Neural progenitor cell (in vitro differentiated cells): ENCODE data around the gene POLN. TPM values are rescaled to one million over a fixed set of nuclear protein-coding genes. Genes with fewer than 3 reads are reported as not detected.
"Not testable (repeated sequence)": the region's sequence is repeated elsewhere in the genome, so short reads cannot be mapped to it uniquely, and the experiment has no call there.

Source experiments
- DNase-seq: peaks from one replicate; pipeline ENCODE4 v3.0.0-alpha.2; 2016; ENCODE audit warnings: low spot score
- H2AFZ ChIP-seq: fragments of 200-600 bp; sonication (generic); replicated peaks from 2 replicates; pipeline ENCODE4 v1.6.1; 2016; ENCODE audit warnings: antibody characterized with exemption
- H3F3A ChIP-seq: fragments of 200-600 bp; sonication (generic); 2 replicates; pipeline ENCODE4 v1.6.1; 2016; ENCODE audit warnings: antibody characterized with exemption, low read depth
- H3K27ac ChIP-seq: fragments of 200-600 bp; sonication (generic); 2 replicates; pipeline ENCODE4 v1.5.1; 2016; ENCODE audit warnings: mild to moderate bottlenecking
- H3K27me3 ChIP-seq: fragments of 200-600 bp; sonication (generic); 2 replicates; pipeline ENCODE4 v1.6.1; 2016; ENCODE audit warnings: mild to moderate bottlenecking, moderate library complexity
- H3K36me3 ChIP-seq: fragments of 200-600 bp; sonication (generic); 2 replicates; pipeline ENCODE4 v1.5.1; 2016
- H3K4me1 ChIP-seq: fragments of 200-600 bp; sonication (generic); 2 replicates; pipeline ENCODE4 v1.6.1; 2016; ENCODE audit warnings: mixed run types
- H3K4me2 ChIP-seq: fragments of 200-600 bp; sonication (generic); 2 replicates; pipeline ENCODE4 v1.6.1; 2016
- H3K4me3 ChIP-seq: fragments of 200-600 bp; sonication (generic); 2 replicates; pipeline ENCODE4 v1.5.1; 2016
- H3K79me2 ChIP-seq: fragments of 200-600 bp; sonication (generic); 2 replicates; pipeline ENCODE4 v1.6.1; 2016; ENCODE audit warnings: low read depth
- H3K9ac ChIP-seq: fragments of 200-600 bp; sonication (generic); 2 replicates; pipeline ENCODE4 v1.6.1; 2016
- H3K9me3 ChIP-seq: fragments of 200-600 bp; sonication (generic); 2 replicates; pipeline ENCODE4 v1.5.1; 2016; ENCODE audit warnings: low read depth
- H4K20me1 ChIP-seq: fragments of 200-600 bp; sonication (generic); 2 replicates; pipeline ENCODE4 v1.6.1; 2016; ENCODE audit warnings: low read depth
- H3K27ac Mint-ChIP-seq: 3 replicates; pipeline ENCODE4 v1.8.0; 2021; ENCODE audit warnings: mixed read lengths
- H3K27me3 Mint-ChIP-seq: 2 replicates; pipeline ENCODE4 v1.8.0; 2022; ENCODE audit warnings: low read depth, mild to moderate bottlenecking, inconsistent platforms, moderate library complexity, mixed read lengths; ENCODE audit not compliant: insufficient read depth
- H3K36me3 Mint-ChIP-seq: 3 replicates; pipeline ENCODE4 v1.8.0; 2021; ENCODE audit warnings: mixed read lengths
- H3K4me1 Mint-ChIP-seq: 3 replicates; pipeline ENCODE4 v1.8.0; 2021; ENCODE audit warnings: mixed read lengths
- H3K4me3 Mint-ChIP-seq: 3 replicates; pipeline ENCODE4 v1.8.0; 2021; ENCODE audit warnings: mild to moderate bottlenecking, moderate library complexity, mixed read lengths
- H3K9me3 Mint-ChIP-seq: 3 replicates; pipeline ENCODE4 v1.8.0; 2020; ENCODE audit warnings: mixed read lengths
- EZH2 ChIP-seq: fragments of 200-600 bp; sonication (generic); IDR thresholded peaks from 2 replicates; pipeline ENCODE4 v1.6.1; 2017; ENCODE audit warnings: antibody characterized with exemption, mild to moderate bottlenecking, moderate library complexity
- EZH2phosphoT487 ChIP-seq: fragments of 200-600 bp; sonication (generic); IDR thresholded peaks from 2 replicates; pipeline ENCODE4 v1.6.1; 2017; ENCODE audit warnings: antibody characterized with exemption
- total RNA-seq: library from RNA; depleted of rRNA; stranded (reverse); fragments of >200 nt; gene quantifications from 2 replicates; pipeline ENCODE4 v1.2.3, GENCODE V29; 2015; ENCODE audit warnings: low replicate concordance
- TF ChIP-seq, protein P1 (sequence below): fragments of 200-600 bp; sonication (generic); IDR thresholded peaks from 2 replicates; pipeline ENCODE4 v1.5.1; 2017; ENCODE audit warnings: antibody characterized with exemption, mild to moderate bottlenecking

POLN gene
- total RNA-seq, 1 donor from 2014 or later, result 1.7 TPM

DNA sequence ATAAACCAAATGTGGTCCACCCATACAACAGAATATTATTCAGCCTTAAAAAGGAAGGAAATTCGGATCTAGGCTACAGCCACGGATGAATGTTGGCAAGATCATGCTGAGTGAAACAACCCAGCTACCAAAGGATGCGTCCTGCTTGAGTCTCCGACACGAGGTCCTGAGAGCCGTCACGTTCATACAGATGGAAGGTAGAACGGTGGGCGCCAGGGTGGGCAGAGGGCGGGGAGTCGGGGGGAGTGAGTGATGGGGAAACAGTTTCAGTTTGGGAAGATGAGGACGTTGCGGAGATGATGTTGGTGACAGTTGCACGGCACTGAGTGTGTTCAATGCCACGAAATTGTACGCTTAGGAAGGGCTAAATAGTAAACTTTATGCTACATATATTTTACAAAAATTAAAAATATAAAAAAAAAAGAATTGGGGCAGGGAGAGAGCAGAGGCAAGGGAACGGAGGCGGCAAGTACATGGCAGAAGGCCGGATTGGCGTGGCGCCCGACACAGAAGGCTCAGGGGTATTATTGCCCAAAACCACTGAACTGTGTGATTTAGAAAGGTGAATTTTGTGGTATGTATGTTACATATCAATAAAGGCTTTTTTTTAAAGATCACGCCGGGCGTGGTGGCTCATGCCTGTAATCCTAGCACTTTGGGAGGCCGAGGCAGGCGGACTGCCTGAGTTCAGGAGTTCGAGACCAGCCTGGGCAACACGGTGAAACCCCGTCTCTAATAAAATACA lies 34.8 kb upstream of the POLN start:
- Histone ChIP-seq H3K27me3 (no peaks in the 10 kb centered on the region), H2AFZ (no peak overlapping the region), H3K9me3 (no peaks in the 10 kb centered on the region), H3K36me3 (no peaks in the 10 kb centered on the region), H3K4me3 (no peak overlapping the region), H3K9ac (no peak overlapping the region), H3K4me2 (no peak overlapping the region), H3K27ac (no peak overlapping the region), H3K79me2 (no peaks in the 10 kb centered on the region), H4K20me1 (no peaks in the 10 kb centered on the region), H3K4me1 (no peaks in the 10 kb centered on the region), H3F3A (no peaks in the 10 kb centered on the region)
- Mint-ChIP-seq H3K4me3 (no peak overlapping the region), H3K27ac (no peak overlapping the region), H3K27me3 (peaks cover 2% of the 10 kb centered on the region), H3K9me3 (no peaks in the 10 kb centered on the region), H3K4me1 (peaks cover 10% of the 10 kb centered on the region), H3K36me3 (no peaks in the 10 kb centered on the region)
- TF ChIP-seq, protein P1, sequence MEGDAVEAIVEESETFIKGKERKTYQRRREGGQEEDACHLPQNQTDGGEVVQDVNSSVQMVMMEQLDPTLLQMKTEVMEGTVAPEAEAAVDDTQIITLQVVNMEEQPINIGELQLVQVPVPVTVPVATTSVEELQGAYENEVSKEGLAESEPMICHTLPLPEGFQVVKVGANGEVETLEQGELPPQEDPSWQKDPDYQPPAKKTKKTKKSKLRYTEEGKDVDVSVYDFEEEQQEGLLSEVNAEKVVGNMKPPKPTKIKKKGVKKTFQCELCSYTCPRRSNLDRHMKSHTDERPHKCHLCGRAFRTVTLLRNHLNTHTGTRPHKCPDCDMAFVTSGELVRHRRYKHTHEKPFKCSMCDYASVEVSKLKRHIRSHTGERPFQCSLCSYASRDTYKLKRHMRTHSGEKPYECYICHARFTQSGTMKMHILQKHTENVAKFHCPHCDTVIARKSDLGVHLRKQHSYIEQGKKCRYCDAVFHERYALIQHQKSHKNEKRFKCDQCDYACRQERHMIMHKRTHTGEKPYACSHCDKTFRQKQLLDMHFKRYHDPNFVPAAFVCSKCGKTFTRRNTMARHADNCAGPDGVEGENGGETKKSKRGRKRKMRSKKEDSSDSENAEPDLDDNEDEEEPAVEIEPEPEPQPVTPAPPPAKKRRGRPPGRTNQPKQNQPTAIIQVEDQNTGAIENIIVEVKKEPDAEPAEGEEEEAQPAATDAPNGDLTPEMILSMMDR, result no peak
- TF ChIP-seq EZH2phosphoT487 (no peak), EZH2 (no peak)
- DNase-seq, result no peak

DNA sequence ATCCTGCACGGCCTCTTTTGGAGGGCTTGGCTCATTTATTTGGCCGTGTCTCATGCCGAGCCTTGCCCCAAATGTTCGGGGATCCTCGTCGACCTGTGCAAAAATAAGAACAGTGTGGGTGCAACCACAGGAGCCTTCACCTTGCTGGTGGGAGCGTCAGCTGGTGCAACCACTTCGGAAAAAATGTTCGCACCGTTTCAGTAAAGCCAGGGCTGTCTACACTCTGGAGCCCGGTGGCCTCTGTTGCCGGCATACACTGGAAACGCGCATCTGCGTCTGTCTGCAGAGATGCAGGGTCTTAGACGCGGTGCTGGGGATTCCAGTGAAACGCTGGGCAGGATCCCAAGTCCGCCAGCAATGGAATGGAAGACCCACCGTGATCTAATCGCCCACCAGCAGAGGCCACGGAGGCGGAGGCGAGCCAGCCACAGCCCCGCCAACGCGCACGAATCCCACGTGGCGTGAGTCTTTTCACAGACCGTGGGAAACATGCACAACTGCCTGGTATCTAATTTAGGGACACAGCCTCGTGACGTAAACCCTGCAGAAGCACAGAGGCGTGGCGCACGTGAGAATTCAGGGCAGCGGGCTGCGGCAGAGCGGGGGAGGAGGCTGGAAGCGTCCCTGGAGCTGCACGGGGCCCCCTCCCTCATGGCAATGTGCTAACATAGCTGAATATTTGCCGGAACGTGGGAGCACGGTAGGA lies 33.8 kb upstream of the POLN start:
- H3K9me3 Mint-ChIP-seq, result no peaks in the 10 kb centered on the region
- no peaks in the 10 kb centered on the region for H3K36me3 Mint-ChIP-seq
- Histone ChIP-seq H3K79me2 (no peaks in the 10 kb centered on the region), H3K4me3 (no peak overlapping the region), H3K36me3 (no peaks in the 10 kb centered on the region), H3K27me3 (no peaks in the 10 kb centered on the region), H3K4me2 (no peak overlapping the region), H3K9me3 (no peaks in the 10 kb centered on the region), H3F3A (no peaks in the 10 kb centered on the region), H2AFZ (no peak overlapping the region), H4K20me1 (no peaks in the 10 kb centered on the region), H3K27ac (no peak overlapping the region), H3K4me1 (no peaks in the 10 kb centered on the region), H3K9ac (no peak overlapping the region)
- peaks cover 10% of the 10 kb centered on the region for H3K4me1 Mint-ChIP-seq
- H3K27me3 Mint-ChIP-seq, result peaks cover 2% of the 10 kb centered on the region
- DNase-seq, result no peak
- H3K4me3 Mint-ChIP-seq, result no peak overlapping the region
- no peak overlapping the region for H3K27ac Mint-ChIP-seq
- TF ChIP-seq EZH2phosphoT487 (no peak), EZH2 (no peak)
- TF ChIP-seq, protein P1, result no peak

DNA sequence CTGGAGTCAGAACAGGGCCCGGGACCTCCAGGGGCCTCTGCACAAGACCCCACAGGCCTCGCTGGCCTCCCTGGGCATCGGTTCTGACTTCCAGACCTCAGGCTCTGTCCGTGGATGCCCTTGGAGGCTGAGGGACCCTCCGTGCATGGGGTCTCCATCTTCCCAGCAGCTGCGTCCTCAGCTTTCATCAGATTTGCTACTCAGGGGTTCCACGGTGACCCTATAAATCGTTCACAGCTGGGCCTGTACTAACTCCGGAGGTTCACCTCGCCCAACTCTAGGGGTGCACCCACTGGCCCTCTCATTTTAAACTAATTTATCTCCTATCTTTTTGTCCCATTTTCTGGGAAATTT lies 33.1 kb upstream of the POLN start:
- H4K20me1 ChIP-seq, H3F3A ChIP-seq, H3K9me3 ChIP-seq, H3K4me1 ChIP-seq, DNase-seq, H3K79me2 ChIP-seq, H3K27ac Mint-ChIP-seq, H2AFZ ChIP-seq, H3K4me3 ChIP-seq, H3K4me2 ChIP-seq, H3K27ac ChIP-seq, H3K4me3 Mint-ChIP-seq, H3K9ac ChIP-seq, H3K27me3 ChIP-seq, H3K9me3 Mint-ChIP-seq, H3K36me3 Mint-ChIP-seq, H3K27me3 Mint-ChIP-seq, H3K36me3 ChIP-seq: not testable (repeated sequence)
- peaks cover 10% of the 10 kb centered on the region for H3K4me1 Mint-ChIP-seq
